LNCAP (cell line): Measurements from ENCODE around the gene HTR2A.

ENCODE experiments used
- TF ChIP-seq, protein P1 (sequence below): fragments of 450-650 bp; IDR thresholded peaks from 2 replicates; pipeline ENCODE4 v1.5.1; 2017; ENCODE audit warnings: mild to moderate bottlenecking

Gene HTR2A

DNA sequence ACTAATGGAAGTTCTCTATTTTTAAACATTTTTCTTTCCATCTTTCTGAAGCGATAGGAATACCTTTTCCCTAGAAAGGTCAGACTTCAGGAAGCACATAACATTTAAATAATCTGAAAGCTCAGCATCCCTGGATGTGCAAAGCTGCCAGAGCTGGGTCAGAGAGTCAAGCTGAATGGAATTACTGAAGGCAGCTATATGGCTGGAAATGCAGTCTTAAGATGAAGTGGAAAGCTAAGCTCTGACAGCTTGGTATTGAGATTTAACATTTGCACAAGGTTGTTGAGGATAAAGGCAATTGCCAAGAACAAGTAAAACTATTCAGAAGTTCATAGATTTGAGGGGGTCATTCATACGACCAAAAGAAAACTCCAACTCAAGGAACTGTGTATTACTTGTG, 28.8 kb downstream of the HTR2A start:
- TF ChIP-seq, protein P1, sequence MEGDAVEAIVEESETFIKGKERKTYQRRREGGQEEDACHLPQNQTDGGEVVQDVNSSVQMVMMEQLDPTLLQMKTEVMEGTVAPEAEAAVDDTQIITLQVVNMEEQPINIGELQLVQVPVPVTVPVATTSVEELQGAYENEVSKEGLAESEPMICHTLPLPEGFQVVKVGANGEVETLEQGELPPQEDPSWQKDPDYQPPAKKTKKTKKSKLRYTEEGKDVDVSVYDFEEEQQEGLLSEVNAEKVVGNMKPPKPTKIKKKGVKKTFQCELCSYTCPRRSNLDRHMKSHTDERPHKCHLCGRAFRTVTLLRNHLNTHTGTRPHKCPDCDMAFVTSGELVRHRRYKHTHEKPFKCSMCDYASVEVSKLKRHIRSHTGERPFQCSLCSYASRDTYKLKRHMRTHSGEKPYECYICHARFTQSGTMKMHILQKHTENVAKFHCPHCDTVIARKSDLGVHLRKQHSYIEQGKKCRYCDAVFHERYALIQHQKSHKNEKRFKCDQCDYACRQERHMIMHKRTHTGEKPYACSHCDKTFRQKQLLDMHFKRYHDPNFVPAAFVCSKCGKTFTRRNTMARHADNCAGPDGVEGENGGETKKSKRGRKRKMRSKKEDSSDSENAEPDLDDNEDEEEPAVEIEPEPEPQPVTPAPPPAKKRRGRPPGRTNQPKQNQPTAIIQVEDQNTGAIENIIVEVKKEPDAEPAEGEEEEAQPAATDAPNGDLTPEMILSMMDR: no peak

DNA sequence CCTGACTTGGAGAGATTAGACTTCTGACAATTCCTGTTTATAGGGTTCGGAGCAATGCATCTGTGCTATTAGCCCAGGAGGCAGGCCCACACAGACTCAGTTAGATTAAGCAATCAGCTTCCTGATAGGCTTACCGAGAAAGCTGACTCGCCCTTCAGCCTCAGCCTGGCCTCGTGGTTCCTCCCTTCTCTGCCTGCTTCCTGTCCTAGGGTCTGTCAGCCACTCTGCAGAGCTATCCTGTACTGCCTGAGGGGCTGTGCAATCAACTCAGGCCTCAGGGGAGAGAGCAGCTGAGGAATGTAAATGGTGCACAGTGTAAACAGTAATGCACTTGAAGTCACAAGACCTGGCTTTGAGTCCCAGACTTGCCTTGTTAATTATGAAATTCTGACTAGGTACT, 30.7 kb downstream of the HTR2A start:
- TF ChIP-seq, protein P1: no peak

DNA sequence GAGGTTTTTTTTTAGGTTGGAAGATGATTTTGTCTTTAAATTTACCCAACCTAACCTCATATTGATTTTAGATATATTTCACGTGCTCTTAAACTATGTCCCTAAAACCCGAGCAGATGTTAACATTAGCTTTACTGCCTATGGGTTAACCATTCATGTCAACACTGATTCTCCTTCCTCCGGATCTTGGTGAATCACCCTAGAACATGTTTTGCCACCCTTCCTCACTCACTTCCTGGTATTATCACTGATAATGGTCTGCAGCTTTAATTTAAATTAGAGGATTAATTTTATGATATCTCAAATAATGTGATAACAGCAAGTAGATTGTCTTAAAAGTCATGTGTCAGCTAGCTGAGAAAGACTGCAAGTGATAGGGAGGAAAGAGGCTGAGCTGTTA, 31.9 kb downstream of the HTR2A start:
- TF ChIP-seq, protein P1: no peak

DNA sequence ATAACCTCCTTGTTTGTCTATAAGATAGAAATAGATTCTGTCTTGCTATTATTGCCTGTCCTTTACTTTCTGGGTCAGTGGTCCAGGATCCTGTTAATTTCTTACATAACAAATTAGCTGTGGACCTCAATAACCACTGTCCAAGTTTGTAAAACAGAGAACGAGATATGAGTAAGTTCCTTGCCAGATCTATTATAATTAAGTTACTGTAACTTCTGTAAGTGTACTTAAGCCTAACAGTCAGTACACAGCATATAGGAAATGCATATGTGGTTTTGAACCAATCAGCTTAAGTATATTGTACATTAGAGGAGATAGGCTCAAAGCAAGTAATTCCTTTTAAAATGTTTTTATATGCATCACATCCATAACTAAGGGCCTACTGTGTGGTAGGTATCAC, 34.9 kb downstream of the HTR2A start:
- TF ChIP-seq, protein P1: no peak

DNA sequence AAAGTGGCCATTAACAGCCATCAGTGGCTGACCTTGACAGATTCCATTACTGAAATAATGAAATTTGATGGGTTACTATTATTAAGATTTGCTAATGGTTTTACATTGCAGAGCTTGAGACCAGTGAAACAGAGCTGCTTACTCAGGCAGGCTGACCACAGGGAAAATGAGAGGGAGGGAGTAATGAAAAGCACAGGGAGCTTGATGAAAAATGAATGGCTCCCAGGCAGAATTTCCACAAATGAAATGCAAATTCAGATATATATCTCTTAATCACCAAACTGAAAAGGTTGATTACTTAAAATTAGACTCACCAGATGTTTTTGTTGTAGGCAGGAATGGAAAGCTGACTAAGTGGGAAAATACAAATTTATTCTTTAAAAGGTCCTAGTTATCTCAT, 36.1 kb downstream of the HTR2A start:
- TF ChIP-seq, protein P1: no peak

DNA sequence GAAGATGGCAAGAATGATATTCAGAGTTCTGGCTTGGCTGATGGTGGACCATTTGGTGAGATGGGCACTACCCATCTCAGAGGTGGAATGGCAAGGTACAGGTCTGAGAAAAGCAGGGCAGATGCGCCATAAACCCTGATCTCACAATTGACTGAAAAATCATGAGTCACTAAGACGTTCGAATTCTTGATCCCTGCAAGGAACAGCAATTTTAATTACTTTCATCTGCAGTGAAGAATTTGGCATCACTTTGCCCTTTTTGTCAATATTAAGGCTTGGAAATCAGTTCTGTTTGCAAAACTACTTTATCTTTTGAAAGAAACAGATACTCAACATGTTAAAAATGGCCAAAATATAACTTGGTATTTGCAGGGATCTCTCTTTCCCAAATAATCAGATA, 38.1 kb downstream of the HTR2A start:
- TF ChIP-seq, protein P1: no peak

DNA sequence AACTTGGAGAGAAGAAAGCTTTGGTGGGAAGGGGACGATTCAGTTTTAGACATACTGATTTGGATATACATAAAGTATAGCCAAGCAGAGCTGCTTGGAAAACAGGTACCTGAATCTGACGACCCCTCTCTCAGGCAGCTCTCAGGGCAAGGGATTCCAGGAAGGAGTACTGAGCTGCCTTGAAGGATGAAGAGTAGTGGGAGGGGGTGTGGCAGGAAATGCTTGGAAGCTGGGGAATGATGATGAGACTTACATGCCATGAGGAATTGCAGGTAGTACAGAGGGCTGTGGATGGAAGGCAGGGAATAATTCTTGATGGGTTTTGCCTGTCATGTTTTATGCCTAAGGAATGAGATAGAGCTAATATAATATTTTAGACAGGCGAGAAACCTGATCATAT, 38.7 kb downstream of the HTR2A start:
- TF ChIP-seq, protein P1: no peak

DNA sequence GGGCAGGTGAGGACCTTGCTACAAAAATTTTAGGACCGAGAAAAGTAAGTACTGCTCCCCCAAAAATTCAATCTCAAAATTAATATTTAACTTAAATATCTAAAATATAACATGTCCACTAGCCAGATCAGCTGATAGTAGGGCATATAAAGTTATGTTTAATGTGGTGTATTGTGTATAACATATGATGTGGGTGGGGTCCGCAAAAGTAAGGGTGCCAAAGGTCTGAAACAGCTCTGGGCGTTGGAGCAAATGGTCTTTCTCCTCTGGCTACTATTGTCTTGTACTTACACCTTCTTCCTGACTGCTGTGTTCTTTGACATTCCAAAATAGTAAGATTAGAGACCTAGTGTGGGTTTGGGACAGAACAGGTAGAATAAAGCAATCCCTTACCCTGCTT, 41.2 kb downstream of the HTR2A start:
- TF ChIP-seq, protein P1: no peak
